ENCODE results near the gene RHOT1.

DNA sequence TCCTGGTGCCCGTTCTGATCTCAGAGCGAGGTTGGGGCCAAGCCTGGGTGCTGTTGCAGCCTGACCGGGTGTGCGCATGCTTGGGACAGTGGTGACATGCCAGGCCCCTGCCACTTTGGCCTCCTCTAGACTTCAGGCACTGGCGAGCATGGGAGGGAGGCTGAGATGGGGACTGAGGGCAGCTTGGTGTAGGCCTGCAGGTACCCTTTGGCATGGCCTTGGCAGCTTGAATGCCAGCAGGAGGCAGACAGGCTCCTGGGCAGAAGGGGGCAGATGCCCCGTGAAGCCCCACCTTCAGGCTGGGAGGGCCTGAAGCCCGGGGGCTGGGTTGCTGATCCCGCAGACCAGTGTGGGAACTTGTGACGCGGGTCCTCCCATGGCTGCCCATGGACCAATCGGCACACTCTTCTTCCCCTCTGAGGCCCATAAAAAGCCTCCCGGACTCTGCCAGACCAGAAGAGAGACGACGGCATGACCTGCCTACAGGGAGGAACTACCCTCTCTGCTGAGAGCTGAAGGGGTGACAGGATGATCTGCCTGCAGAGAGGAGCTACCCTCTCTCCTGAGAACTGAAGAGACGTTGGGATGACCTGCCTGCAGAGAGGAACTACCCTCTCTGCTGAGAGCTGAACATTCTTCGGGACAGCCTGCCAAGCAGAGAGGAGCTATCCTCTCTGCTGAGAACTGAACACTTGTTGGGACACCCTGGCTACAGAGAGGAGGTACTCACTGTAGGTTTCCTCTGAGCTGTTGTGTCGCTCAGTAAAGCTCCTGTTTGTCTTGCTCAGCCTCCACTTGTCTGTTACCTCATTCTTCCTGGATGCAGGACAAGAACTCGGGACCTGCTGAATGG lies 17.5 kb downstream of the RHOT1 start:
- TF ChIP-seq EZH2 (IDR thresholded peaks at IDR 0.05; ENCODE audit: insufficient read depth, poor library complexity, severe bottlenecking) (no peak), EZH2phosphoT487 (IDR thresholded peaks at IDR 0.05; ENCODE audit: insufficient read depth, low read depth) (no peak)

Measured in GM23248 (cell line).